SW480 (cell line): ENCODE data around the gene ZNF700.
"Not testable (repeated sequence)": the region's sequence is repeated elsewhere in the genome, so short reads cannot be mapped to it uniquely, and the experiment has no call there.

ENCODE experiments used
- DNase-seq: peaks from one replicate; pipeline ENCODE4 v3.0.0-alpha.2; 2016; ENCODE audit warnings: low spot score

The ZNF700 gene

GRCh38 chr19:11924886-11925650 lies at the start of gene ZNF700:
ZNF700 (plus strand) TSS chr19:11925107; CDS start chr19:11925211, 104 bp downstream.
- DNase-seq, result peak; percentile 95

GRCh38 chr19:11879687-11880266 lies 45.1 kb upstream of the ZNF700 start:
- DNase-seq, result not testable (repeated sequence)

- DNase-seq, result no peak
These were observed 44.3 kb upstream of the ZNF700 start for GRCh38 chr19:11880598-11880997.

DNA sequence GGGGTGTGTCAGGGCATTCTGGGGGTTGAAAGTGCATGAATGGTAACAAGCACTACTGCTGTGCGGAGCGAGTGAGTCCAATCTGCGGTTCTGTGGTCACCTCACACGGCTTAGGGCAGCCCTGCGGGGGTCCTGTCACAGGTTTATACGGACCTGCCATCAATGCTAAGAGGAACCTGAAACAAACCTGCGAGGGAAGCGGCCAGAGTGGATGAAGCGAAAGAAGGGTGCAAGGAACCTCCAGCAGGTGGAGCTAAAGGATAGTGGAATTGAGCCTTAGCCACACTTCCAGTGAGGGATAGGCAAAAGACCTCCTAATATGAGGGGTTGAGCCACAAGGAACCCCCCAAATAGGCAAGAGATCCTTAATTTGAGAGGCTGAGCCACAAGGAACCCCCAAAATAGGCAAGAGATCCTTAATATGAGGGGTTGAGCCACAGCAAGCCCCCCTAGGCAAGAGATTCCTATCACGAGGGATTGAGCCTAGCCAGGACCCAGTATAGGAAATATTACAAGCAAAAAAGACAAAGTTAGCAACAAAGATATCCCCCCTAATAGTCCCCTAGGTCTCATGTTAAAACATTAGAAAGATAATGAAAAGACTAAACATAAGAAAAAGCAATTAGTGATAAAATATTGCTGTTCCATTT lies 43.6 kb upstream of the ZNF700 start:
- peak; percentile 59 for DNase-seq

DNA sequence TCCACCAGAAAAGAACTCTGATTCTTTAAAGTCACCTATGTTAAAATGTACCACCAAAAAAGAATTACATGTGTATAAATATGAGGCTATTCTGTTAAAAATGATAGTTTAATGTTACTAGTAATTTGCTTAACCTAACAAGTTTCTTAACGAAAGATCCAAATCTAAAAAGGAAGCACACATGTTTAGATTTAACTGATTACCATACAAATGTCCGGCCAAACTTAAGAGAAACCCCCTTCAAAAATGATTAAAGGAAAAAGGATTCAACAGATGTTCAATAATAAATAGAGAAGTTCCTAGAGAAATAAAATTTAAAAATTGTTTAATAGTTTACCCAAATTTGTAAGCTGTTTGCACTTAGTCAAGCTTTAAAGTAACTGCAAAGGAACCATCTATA lies 42.3 kb upstream of the ZNF700 start:
- DNase-seq, result no peak

DNA sequence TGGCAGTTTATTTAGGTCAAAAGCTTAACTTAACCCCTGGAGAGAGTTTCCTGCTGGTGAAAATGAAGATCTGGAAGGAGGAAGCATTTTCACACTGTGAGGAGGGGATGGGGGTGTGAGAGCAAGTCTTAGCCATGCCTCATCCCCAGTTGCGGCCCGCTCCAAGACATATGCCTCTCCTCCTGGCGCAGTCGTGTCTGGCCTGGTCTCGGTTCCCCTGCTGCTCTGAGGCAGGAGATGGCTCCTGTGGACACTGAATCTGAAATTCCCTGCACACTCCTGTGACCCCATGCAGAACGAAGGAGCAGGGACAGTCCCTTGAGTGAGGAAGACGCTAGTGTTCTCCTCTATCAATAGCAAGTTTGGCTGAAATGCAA lies 37.7 kb upstream of the ZNF700 start:
- DNase-seq, result no peak

GRCh38 chr19:11887611-11888531 lies 37.0 kb upstream of the ZNF700 start, which contains the start of gene ZNF69:
ZNF69 (plus strand) TSS chr19:11887782; CDS start chr19:11887924, 142 bp downstream.
- peak; percentile 91 for DNase-seq

- DNase-seq, result not testable (repeated sequence)
These were observed 35.0 kb upstream of the ZNF700 start for GRCh38 chr19:11889901-11890300.

GRCh38 chr19:11890634-11891033 lies 34.3 kb upstream of the ZNF700 start:
- DNase-seq, result no peak

DNA sequence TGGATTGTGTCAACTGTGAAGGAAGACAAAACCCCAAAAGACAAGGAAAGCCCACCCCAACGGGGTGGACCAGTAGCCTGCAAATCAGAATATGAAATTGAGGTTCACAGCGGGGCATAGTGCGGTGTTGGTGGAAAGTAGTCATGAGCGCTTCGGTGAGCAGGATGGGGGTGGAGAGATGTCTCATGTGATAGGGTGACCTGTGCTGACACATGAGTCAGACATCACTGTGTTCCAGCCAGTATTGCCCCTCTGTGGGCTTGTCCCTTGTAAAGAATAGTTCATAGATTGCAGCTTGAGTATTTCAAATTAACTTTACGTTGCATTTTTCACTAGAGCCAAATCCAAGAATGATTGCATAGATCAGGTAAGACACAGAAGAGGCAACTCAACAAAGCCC lies 30.1 kb upstream of the ZNF700 start:
- no peak for DNase-seq

- no peak for DNase-seq
These were observed 22.7 kb upstream of the ZNF700 start for GRCh38 chr19:11902228-11902627.

DNA sequence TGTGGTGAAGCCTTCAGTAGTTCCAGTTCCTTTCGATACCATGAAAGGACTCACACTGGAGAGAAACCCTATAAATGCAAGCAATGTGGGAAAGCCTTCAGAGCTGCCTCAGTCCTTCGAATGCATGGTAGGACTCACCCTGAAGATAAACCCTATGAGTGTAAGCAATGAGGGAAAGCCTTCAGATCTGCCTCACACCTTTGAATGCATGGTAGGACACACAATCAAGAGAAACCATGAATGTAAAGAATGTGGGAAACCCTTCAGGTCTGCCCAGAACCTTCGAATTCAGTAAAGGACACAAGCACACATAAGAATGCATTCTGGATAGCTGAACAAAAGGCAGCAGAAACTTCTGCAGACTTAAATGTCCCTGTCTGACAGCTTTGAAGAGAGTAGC lies 19.0 kb upstream of the ZNF700 start:
- DNase-seq, result no peak

DNA sequence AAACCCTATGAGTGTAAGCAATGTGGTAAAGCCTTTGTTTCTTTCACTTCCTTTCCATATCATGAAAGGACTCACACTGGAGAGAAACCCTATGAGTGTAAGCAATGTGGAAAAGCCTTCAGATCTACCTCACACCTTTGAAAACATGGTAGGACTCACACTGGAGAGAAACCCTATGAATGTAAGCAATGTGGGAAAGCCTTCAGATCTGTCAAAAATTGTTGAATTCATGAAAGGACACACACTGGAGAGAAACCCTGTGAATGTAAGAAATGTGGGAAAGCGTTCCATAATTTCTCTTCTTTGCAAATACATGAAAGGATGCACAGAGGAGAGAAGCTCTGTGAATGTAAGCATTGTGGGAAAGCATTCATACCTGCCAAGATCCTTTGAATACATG lies 13.0 kb upstream of the ZNF700 start:
- DNase-seq, result not testable (repeated sequence)

DNA sequence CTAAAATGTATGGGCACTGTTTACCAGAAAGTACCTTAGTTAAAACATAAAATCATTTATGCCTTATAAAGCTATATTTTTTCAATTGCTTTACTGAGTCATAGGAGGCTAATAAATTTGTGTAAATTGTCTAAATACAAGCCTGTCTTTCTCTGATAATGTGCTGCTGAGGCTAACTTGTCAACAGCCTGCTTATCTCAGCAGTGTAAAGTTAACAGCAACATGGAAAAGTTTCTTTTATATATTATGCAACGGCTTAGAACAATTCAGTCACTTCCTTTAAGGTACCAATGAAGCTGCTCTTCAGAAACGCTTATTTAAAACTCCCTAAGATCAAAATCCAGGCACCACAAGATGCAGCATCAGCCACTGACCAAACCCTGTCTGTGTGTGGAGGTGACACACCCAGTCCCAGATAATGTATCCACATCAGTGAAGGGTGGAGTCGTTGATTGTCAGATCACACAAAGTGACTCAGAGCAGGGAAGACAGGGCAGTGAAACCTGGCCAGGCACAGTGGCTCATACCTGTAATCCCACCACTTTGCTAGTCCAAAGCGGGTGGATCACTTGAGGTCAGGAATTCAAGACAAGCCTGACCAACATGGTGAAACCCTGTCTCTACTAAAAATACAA lies 10.4 kb upstream of the ZNF700 start:
- not testable (repeated sequence) for DNase-seq

GRCh38 chr19:11921852-11922495 lies 2.9 kb upstream of the ZNF700 start:
- no peak for DNase-seq

DNA sequence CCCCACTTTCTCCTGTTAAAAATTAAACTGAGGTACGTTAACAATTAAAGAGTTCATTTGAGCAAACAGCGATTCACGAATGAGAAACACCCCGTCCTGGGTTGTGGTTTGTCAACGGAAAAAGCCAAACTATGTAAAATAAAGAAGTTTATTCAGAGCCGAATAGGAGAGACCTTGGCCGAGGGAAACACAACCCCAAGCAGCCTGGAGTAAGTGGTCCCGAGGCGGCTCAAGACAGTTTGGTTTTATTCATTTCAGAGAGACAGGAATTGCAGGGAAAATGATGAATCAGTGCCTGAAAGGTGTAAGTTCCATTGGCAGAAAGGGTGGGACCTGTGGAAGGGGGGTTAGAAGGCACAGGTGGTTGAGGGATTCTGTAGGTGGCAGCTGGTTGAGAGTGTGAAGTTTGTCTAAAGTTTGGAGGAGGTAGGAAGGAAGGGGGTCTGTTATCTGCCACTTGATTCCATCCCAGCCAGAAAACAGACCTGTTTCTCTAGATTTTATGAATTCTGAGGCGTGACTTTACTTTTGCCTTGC lies 812 bp downstream of the ZNF700 start:
- DNase-seq, result not testable (repeated sequence)

- no peak for DNase-seq
These were observed 2.3 kb downstream of the ZNF700 start for GRCh38 chr19:11927227-11927626.

- DNase-seq, result no peak
These were observed 6.1 kb downstream of the ZNF700 start for GRCh38 chr19:11931051-11931450.

GRCh38 chr19:11931513-11931912 lies 6.6 kb downstream of the ZNF700 start:
- DNase-seq, result no peak

GRCh38 chr19:11935829-11936228 lies 10.9 kb downstream of the ZNF700 start:
- not testable (repeated sequence) for DNase-seq

- not testable (repeated sequence) for DNase-seq
These were observed 13.5 kb downstream of the ZNF700 start for GRCh38 chr19:11938383-11938782.
